Measurements from ENCODE around the gene CDA. TPM values are rescaled to one million over a fixed set of nuclear protein-coding genes. Genes with fewer than 3 reads are reported as not detected.

The CDA gene
- total RNA-seq, 4 donors from 2014 or later, result 0.56 to 3.5 (median 1.5) TPM

DNA sequence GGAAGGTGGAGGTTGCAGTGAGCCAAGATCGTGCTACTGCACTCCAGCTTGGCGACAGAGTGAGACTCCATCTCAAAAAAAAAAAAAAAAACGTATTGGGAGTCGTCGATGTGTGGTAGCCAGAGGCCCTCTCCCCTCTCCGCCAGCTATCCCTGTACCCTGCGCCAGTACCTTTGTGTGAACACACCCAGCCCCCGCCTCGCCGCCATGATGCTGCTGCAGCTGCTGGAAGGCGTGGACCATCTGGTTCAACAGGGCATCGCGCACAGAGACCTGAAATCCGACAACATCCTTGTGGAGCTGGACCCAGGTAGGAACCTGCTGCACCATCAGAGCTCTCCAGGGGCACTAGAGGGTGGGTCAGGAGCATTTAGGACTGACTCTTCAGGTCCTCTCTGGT, 56.5 kb downstream of the CDA start:
- intact Hi-C loops (cut with DNase I), result loop anchor here (10.0 kb wide), 1 partner anchor 71 kb away; no protein-coding TSS in a partner anchor

DNA sequence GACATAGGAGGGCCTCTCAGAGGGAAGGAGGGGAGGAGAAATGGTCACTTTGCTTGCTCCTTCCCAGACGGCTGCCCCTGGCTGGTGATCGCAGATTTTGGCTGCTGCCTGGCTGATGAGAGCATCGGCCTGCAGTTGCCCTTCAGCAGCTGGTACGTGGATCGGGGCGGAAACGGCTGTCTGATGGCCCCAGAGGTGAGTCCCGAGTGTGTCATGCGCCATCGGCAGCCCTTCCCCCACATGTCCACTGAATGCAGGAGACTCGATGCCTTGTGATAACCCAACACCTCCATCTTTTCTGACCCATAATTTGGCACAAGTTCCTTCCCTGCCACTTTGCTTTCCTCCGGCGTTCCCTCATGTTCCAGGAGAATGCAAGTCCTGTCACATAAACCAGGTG, 59.5 kb downstream of the CDA start:
- WGBS, 2 donors, result 87 to 95% methylated on average over 11 to 12 of the region's 13 CpGs
- H3K4me1 ChIP-seq, result no peaks in the 10 kb centered on the region
- no peak overlapping the region for H3K27ac ChIP-seq
- no peak overlapping the region for H3K4me3 ChIP-seq (replicated peaks in 1 of 3)
- no peak for DNase-seq
- H3K27me3 ChIP-seq, result no peaks in the 10 kb centered on the region
- peaks cover 68 to 83% of the 10 kb centered on the region in 2 donors for H3K36me3 ChIP-seq
- no peaks in the 10 kb centered on the region for H3K9me3 ChIP-seq
- TF ChIP-seq, protein P1, sequence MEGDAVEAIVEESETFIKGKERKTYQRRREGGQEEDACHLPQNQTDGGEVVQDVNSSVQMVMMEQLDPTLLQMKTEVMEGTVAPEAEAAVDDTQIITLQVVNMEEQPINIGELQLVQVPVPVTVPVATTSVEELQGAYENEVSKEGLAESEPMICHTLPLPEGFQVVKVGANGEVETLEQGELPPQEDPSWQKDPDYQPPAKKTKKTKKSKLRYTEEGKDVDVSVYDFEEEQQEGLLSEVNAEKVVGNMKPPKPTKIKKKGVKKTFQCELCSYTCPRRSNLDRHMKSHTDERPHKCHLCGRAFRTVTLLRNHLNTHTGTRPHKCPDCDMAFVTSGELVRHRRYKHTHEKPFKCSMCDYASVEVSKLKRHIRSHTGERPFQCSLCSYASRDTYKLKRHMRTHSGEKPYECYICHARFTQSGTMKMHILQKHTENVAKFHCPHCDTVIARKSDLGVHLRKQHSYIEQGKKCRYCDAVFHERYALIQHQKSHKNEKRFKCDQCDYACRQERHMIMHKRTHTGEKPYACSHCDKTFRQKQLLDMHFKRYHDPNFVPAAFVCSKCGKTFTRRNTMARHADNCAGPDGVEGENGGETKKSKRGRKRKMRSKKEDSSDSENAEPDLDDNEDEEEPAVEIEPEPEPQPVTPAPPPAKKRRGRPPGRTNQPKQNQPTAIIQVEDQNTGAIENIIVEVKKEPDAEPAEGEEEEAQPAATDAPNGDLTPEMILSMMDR (IDR thresholded peaks at IDR 0.05), result no peak
- no peak for TF ChIP-seq POLR2A (IDR thresholded peaks at IDR 0.05)
- intact Hi-C loops (cut with DNase I), result loop anchor here (10.0 kb wide), 1 partner anchor 74 kb away; no protein-coding TSS in a partner anchor

More for the DNA sequence above, 56.5 kb downstream of the CDA start:
- Histone ChIP-seq H3K4me1 (no peaks in the 10 kb centered on the region), H3K27me3 (no peaks in the 10 kb centered on the region), H3K9me3 (no peaks in the 10 kb centered on the region), H3K4me3 (replicated peaks in 1 of 3) (no peak overlapping the region), H3K36me3 (peaks cover 64 to 79% of the 10 kb centered on the region in 2 donors), H3K27ac (no peak overlapping the region)
- WGBS, 2 donors, result 86 to 87% methylated on average over 14 of the region's 14 CpGs
- no peak for DNase-seq
- TF ChIP-seq, protein P1 (IDR thresholded peaks at IDR 0.05), result no peak
- no peak for TF ChIP-seq POLR2A (IDR thresholded peaks at IDR 0.05)

DNA sequence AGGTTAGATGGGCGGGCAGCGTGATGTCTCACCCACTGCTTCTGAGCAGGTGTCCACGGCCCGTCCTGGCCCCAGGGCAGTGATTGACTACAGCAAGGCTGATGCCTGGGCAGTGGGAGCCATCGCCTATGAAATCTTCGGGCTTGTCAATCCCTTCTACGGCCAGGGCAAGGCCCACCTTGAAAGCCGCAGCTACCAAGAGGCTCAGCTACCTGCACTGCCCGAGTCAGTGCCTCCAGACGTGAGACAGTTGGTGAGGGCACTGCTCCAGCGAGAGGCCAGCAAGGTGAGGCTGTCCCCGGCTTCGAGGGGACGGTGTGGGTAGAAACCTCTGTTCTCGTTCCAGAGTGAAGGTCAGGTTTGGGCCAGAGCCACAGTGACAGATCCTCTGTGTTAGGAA, 60.0 kb downstream of the CDA start:
- peaks cover 73 to 84% of the 10 kb centered on the region in 2 donors for H3K36me3 ChIP-seq
- TF ChIP-seq, protein P1 (IDR thresholded peaks at IDR 0.05), result no peak
- no peak for TF ChIP-seq POLR2A (IDR thresholded peaks at IDR 0.05)
- H3K4me1 ChIP-seq, result no peaks in the 10 kb centered on the region
- no peak overlapping the region for H3K27ac ChIP-seq
- no peak for DNase-seq
- WGBS, 2 donors, result 94 to 97% methylated on average over 13 to 15 of the region's 15 CpGs
- H3K4me3 ChIP-seq (replicated peaks in 1 of 3), result no peak overlapping the region
- no peaks in the 10 kb centered on the region for H3K9me3 ChIP-seq
- H3K27me3 ChIP-seq, result no peaks in the 10 kb centered on the region
- intact Hi-C loops (cut with DNase I), result loop anchor here (10.0 kb wide), 1 partner anchor 74 kb away; no protein-coding TSS in a partner anchor

DNA sequence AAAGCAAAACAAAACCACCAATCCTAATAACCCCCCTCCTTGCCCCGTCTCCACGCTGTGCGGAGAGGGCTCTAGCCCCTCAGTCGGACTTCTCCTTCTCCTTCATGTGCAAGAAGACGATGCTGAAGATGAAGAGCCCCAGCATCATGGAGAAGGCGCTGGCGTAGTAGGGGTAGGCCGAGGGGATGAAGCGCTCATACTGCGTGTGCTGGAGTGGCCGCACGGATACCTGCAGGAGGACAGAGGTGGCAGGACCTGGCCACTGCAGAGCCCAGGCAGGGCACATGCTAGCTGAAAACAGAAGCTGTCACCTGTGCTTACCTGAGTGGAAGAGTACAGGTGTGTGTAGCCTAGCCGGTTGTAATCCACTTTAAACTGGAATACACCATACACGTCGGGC, 63.4 kb downstream of the CDA start:
- H3K4me1 ChIP-seq, result no peaks in the 10 kb centered on the region
- peaks cover 79 to 87% of the 10 kb centered on the region in 2 donors for H3K36me3 ChIP-seq
- H3K27ac ChIP-seq, result no peak overlapping the region
- intact Hi-C loops (cut with DNase I), result no loop called here
- no peak for DNase-seq
- no peaks in the 10 kb centered on the region for H3K27me3 ChIP-seq
- H3K9me3 ChIP-seq, result no peaks in the 10 kb centered on the region
- 95 to 96% methylated on average over 15 of the region's 15 CpGs for WGBS, 2 donors
- TF ChIP-seq, protein P1 (IDR thresholded peaks at IDR 0.05), result no peak
- no peak for TF ChIP-seq POLR2A (IDR thresholded peaks at IDR 0.05)
- no peak overlapping the region for H3K4me3 ChIP-seq (replicated peaks in 1 of 3)

DNA sequence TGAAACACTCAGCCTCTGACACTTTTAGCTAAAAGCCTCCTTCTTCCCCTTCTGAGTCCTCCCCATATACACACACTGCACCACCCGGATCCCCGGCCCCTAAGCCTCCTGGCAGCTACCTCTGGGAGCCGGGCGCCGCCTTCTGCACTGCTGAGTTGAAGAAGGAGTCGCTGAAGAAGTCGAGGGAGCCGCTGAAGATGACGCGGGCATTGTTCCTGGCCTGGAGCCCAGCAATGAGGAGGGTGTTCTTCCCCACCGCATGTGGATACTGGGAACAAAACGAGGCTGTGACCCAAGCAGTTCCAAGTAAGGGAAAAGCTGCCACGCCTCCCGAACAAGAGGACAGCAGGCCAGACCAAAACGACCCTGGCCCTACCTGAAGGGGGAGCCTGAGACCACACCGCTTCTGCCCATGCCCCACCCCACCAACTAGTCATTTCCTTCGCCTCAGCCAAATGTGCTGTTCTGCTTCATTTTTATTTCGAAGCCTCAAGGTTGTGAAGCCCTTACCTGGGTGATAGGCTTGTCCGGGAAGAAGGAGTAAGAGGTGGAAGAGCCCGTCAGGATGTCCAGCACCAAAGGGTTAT, 65.3 kb downstream of the CDA start:
- DNase-seq, result no peak
- Histone ChIP-seq H3K4me3 (replicated peaks in 1 of 3) (no peak overlapping the region), H3K27me3 (no peaks in the 10 kb centered on the region), H3K9me3 (no peaks in the 10 kb centered on the region), H3K4me1 (no peaks in the 10 kb centered on the region), H3K27ac (no peak overlapping the region), H3K36me3 (peaks cover 64 to 73% of the 10 kb centered on the region in 2 donors)
- WGBS, 2 donors, result 89% methylated on average over 20 of the region's 20 CpGs
- intact Hi-C loops (cut with DNase I), result no loop called here
- TF ChIP-seq, protein P1 (IDR thresholded peaks at IDR 0.05), result no peak
- TF ChIP-seq POLR2A (IDR thresholded peaks at IDR 0.05), result no peak

Measured in thyroid gland (tissue), 4 donors.